Anterior cingulate cortex (tissue), 58 donors: Measurements from ENCODE around the gene RBP7.

Experiments
- DNase-seq, 58 donors: peaks; one replicate each; lab custom pipeline; 2025; lab: John Stamatoyannopoulos, UW

Gene RBP7

DNA sequence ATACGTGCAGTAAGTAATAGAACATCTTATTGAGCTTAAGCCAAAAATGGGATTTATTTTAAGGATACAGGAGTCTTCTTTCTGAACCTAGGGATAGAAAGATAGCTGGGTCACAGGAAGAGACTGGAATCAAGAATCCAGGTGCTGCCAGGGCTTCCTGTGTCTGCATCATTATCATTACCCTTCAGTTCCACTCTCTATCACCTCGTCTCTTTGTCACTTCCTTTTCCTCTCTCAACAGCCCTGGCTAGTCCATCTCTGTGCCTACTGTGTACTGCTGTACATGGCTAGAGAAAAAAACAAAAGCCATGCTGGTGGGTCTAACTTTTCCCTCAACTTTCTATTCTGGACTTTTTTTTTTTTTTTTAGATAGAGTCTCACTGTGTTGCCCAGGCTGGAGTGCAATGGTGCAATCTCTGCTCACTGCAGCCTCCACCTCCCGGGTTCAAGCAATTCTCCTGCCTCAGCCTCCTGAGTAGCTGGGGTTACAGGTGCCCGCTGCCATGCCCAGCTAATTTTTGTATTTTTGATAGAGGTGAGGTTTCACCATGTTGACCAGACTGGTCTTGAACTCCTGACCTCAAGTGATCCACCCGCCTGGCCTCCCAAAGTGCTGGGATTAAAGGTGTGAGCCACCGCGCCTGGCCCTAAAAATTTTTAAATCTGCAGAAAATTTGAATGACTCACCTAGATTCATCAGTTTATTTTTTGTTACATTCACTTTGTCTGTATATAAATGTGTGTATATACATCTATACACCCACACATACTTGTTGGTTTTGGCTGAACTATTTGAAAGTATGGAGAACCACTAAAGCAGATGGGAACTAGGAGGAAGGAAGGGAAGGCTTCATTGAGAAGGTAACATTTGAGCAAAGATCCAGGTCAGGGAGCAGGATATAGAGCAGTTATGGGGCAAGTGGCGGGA is 67.7 kb downstream of the RBP7 start:
- DNase-seq, result no peak

- peak in 16 of 58 donors; percentile 12 to 56 (median 28) for DNase-seq
Measured at GRCh38 chr1:10065344-10065685, 68.3 kb downstream of the RBP7 start.
